Measurements from ENCODE around the gene LRMDA.

Gene LRMDA

DNA sequence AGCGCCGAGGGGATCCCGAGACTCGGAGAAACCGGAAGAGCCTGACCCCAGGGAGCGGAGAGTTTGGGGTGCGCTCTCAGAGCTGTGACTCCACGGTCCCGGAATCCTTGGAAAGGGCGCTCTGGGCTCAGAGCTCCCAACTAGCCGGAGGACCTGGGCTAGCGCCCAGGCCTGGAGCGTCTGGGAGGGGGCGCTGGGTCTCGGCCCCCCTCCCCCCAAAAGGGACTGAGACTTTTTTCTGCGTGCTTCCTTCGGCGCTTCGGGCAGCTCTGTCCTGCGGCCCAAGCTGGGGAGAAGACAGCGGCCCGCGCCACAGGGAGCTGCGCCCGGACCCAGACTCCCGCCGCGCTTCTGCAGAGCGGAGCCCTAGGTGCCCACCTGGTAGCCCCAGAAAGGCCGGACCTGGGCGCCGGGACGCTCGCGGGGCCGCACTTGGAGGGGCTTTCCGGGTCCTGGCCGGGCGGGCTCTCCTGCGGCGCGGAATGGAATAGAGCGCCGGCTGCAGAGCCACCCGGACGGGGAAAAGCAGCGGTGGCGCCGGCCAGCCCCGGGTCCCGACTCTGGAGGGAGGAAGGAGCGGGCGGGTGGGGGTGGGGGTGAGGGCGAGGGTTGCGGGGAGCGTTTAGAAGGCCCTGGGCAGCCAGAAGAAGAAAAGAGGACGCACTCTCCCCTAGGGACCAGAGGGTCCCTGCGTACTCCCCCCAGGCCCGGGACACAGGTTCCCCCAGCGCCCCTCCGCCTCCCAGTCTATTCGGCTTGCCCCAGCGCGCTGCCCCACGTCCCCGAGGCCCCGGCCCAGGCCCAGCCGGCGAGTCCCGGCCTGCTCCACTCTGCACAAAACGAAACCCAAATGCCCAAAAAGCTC is 34.6 kb upstream of the LRMDA start:
- no peak overlapping the region for H2AFZ ChIP-seq (ENCODE audit: low read length)
- H3K4me3 ChIP-seq (ENCODE audit: low read length, poor library complexity, severe bottlenecking), result no peak overlapping the region

DNA sequence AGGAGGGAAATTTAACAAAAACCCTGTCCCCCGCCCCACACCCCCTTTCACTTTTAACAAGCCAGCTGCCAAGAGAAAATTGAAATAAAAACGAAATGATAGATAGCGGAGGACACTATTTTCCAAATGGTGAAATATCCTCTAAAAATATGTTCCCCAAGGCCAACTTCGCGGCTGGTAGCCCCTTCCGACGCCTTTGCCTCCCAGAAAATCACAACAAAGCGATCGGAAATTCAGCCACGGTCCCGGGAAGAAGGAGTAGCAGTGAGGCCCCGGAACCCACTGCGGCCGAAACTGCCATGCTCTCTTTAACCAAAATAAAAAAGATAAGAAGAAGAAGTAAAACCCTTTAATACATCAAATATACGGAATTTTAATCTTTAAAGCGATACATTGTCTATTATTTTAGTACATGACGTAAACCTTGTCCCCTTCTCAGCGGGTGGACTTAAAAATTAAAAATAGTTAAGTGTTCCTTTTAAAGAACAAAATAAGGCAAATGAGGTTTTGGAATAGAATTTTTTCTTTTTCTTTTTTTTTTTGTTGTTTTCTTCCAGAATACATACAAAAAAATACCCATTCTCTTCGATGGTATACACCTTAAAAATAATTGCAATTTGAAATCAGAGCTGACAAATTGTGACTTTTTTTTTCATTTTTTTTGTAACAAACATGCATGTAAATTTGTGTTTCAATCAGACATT is 33.8 kb upstream of the LRMDA start:
- Histone ChIP-seq H3F3A (ENCODE audit: low read depth) (no peaks in the 10 kb centered on the region), H2AFZ (ENCODE audit: low read length) (no peak overlapping the region), H3K79me2 (ENCODE audit: insufficient read depth, low read length) (peaks cover 33% of the 10 kb centered on the region), H4K20me1 (ENCODE audit: insufficient read depth, low read length, poor library complexity, severe bottlenecking) (peaks cover 13% of the 10 kb centered on the region), H3K9ac (ENCODE audit: low read depth, low read length, poor library complexity, severe bottlenecking) (no peak overlapping the region), H3K9me3 (ENCODE audit: insufficient read depth, low read depth, low read length) (no peaks in the 10 kb centered on the region), H3K4me2 (ENCODE audit: low read depth, low read length, poor library complexity, severe bottlenecking) (no peak overlapping the region), H3K4me1 (ENCODE audit: insufficient read depth, low read length, poor library complexity, severe bottlenecking) (no peaks in the 10 kb centered on the region), H3K9me2 (replicated peaks; ENCODE audit: low read depth, low read length) (no peaks in the 10 kb centered on the region), H3K4me3 (ENCODE audit: low read length, poor library complexity, severe bottlenecking) (no peak overlapping the region), H3K27me3 (ENCODE audit: insufficient read depth, low read length, poor library complexity, severe bottlenecking) (no peaks in the 10 kb centered on the region), H3K36me3 (ENCODE audit: insufficient read depth, low read length) (no peaks in the 10 kb centered on the region)
- no peak for TF ChIP-seq EZH2phosphoT487 (IDR thresholded peaks at IDR 0.05; ENCODE audit: borderline replicate concordance)
- TF ChIP-seq, protein P1, sequence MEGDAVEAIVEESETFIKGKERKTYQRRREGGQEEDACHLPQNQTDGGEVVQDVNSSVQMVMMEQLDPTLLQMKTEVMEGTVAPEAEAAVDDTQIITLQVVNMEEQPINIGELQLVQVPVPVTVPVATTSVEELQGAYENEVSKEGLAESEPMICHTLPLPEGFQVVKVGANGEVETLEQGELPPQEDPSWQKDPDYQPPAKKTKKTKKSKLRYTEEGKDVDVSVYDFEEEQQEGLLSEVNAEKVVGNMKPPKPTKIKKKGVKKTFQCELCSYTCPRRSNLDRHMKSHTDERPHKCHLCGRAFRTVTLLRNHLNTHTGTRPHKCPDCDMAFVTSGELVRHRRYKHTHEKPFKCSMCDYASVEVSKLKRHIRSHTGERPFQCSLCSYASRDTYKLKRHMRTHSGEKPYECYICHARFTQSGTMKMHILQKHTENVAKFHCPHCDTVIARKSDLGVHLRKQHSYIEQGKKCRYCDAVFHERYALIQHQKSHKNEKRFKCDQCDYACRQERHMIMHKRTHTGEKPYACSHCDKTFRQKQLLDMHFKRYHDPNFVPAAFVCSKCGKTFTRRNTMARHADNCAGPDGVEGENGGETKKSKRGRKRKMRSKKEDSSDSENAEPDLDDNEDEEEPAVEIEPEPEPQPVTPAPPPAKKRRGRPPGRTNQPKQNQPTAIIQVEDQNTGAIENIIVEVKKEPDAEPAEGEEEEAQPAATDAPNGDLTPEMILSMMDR (conservative IDR thresholded peaks at IDR 0.05; ENCODE audit: low read length), result no peak

More for the DNA sequence above, 34.6 kb upstream of the LRMDA start:
- no peak overlapping the region for H3K9ac ChIP-seq (ENCODE audit: low read depth, low read length, poor library complexity, severe bottlenecking)
- no peaks in the 10 kb centered on the region for H3K27me3 ChIP-seq (ENCODE audit: insufficient read depth, low read length, poor library complexity, severe bottlenecking)
- TF ChIP-seq, protein P1 (conservative IDR thresholded peaks at IDR 0.05; ENCODE audit: low read length), result no peak
- TF ChIP-seq EZH2phosphoT487 (IDR thresholded peaks at IDR 0.05; ENCODE audit: borderline replicate concordance), result no peak
- H3K79me2 ChIP-seq (ENCODE audit: insufficient read depth, low read length), result peaks cover 33% of the 10 kb centered on the region
- peaks cover 13% of the 10 kb centered on the region for H4K20me1 ChIP-seq (ENCODE audit: insufficient read depth, low read length, poor library complexity, severe bottlenecking)
- no peaks in the 10 kb centered on the region for H3F3A ChIP-seq (ENCODE audit: low read depth)
- no peaks in the 10 kb centered on the region for H3K9me2 ChIP-seq (replicated peaks; ENCODE audit: low read depth, low read length)
- no peaks in the 10 kb centered on the region for H3K4me1 ChIP-seq (ENCODE audit: insufficient read depth, low read length, poor library complexity, severe bottlenecking)
- no peak overlapping the region for H3K4me2 ChIP-seq (ENCODE audit: low read depth, low read length, poor library complexity, severe bottlenecking)
- no peaks in the 10 kb centered on the region for H3K36me3 ChIP-seq (ENCODE audit: insufficient read depth, low read length)
- no peaks in the 10 kb centered on the region for H3K9me3 ChIP-seq (ENCODE audit: insufficient read depth, low read depth, low read length)

DNA sequence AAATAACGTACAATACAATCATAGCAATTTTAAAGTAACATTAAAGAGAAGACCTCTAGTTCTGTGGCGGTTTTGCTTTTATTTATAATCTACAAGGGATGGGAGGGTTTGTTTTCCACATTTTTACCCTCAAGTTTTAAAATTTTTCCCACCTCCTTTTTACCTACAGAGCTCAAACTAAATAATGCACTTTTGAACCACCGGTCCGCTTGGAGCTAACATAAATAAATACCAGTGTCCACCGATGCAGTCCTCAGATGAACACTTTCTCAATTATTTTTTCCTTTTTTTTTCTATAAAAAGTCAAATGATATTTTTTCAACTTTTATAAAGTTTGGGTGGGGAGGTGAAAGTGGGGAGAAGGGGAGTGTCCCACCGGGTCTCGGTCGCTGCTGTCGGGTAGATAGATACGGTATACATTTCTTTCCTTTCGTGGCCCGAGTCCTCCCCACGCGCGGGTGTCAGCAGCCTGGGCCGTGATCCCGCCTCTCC is 33.2 kb upstream of the LRMDA start:
- Histone ChIP-seq H3K4me2 (ENCODE audit: low read depth, low read length, poor library complexity, severe bottlenecking) (no peak overlapping the region), H3K4me1 (ENCODE audit: insufficient read depth, low read length, poor library complexity, severe bottlenecking) (no peaks in the 10 kb centered on the region), H3K9me2 (replicated peaks; ENCODE audit: low read depth, low read length) (no peaks in the 10 kb centered on the region), H3F3A (ENCODE audit: low read depth) (no peaks in the 10 kb centered on the region), H3K9me3 (ENCODE audit: insufficient read depth, low read depth, low read length) (no peaks in the 10 kb centered on the region), H3K27me3 (ENCODE audit: insufficient read depth, low read length, poor library complexity, severe bottlenecking) (no peaks in the 10 kb centered on the region), H3K79me2 (ENCODE audit: insufficient read depth, low read length) (peaks cover 33% of the 10 kb centered on the region), H2AFZ (ENCODE audit: low read length) (no peak overlapping the region), H4K20me1 (ENCODE audit: insufficient read depth, low read length, poor library complexity, severe bottlenecking) (peaks cover 13% of the 10 kb centered on the region), H3K4me3 (ENCODE audit: low read length, poor library complexity, severe bottlenecking) (no peak overlapping the region), H3K36me3 (ENCODE audit: insufficient read depth, low read length) (no peaks in the 10 kb centered on the region), H3K9ac (ENCODE audit: low read depth, low read length, poor library complexity, severe bottlenecking) (no peak overlapping the region)
- TF ChIP-seq, protein P1 (conservative IDR thresholded peaks at IDR 0.05; ENCODE audit: low read length), result no peak
- TF ChIP-seq EZH2phosphoT487 (IDR thresholded peaks at IDR 0.05; ENCODE audit: borderline replicate concordance), result no peak

Data from Loucy (cell line).